Astrocyte of the spinal cord (primary cell): ENCODE measurements around the gene OR51E1.

ENCODE experiments used
- DNase-seq: peaks from one replicate; pipeline ENCODE4 v3.0.0; 2011; ENCODE audit warnings: low read depth, low spot score
- H3K4me3 ChIP-seq: 2 replicates; pipeline ENCODE4 v1.5.1; 2011; ENCODE audit warnings: low read depth, mild to moderate bottlenecking, low read length, moderate library complexity
- CTCF ChIP-seq: IDR thresholded peaks from 2 replicates; pipeline ENCODE4 v1.5.1; 2012; ENCODE audit warnings: low read depth, mild to moderate bottlenecking, low read length, inconsistent platforms
- in situ Hi-C: cut with HindIII; loops from 2 replicates; pipeline ENCODE4 v1.10.0; 2017; ENCODE audit warnings: low sequenced_read_pairs

The OR51E1 gene

DNA sequence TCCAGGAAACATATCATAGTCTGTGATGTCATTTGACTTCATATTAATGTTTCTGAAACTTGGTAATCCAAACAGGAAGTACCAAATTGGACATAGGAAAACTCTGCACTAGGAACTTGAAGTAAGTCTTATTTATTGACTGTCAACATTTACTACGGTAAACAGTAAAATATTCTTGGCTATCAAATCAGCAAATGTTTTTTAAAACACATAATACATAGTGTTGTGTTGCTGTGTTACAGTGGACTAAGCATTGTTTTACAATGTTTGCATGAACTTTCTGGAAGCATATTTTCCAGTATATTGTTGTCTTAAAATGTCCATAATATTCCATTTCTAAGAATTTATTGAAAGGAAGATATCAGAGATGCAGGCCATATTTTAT is 56.6 kb downstream of the OR51E1 start:
- DNase-seq = no peak
- TF ChIP-seq CTCF = no peak
- H3K4me3 ChIP-seq = no peak overlapping the region
- in situ Hi-C loops = no loop called here

DNA sequence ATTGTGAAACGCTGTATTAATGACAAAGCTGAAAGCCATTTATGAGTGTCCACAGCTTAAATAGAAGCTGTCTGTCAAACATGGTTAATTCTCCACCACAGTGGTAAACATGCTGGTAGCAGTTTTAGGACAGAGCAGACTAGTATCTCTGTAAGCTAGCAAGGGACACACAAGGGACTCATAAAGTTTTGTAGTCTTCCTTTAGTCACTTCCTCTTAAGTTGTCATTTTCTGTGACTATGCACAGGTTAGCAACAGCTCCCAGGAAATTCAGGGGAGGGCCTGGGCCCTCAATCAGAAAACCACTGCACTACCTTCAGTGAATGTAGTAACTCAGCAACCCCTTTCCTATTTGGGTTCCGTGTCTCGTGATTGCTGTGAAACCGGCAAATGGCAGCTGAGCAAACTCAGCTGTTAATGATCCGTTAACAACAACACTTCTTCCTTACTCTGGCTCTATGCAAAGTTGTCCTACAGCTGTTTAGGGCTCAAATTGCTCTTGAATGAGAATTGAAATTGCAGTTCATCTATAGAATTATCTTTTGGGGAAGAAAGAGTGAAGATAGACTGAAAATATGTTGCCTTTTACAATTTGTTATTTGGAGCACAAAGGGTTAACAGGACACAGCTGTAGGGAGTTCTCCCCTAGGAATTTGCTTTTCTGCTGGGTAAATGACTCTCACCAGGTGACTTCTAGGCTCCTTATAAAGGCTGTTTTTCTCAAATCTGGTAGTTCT is 60.4 kb downstream of the OR51E1 start, which contains the start of gene MMP26:
Gene MMP26, plus strand, starts transcription at position 731 of the 736 bp plus-strand sequence.
- no peak for DNase-seq
- in situ Hi-C loops = no loop called here
- TF ChIP-seq CTCF = no peak
- no peak within 1 kb of the TSS for H3K4me3 ChIP-seq

GRCh38 chr11:4704790-4705334 is 61.1 kb downstream of the OR51E1 start:
- in situ Hi-C loops = no loop called here
- no peak for DNase-seq
- H3K4me3 ChIP-seq = no peak overlapping the region
- TF ChIP-seq CTCF = no peak
